ENCODE data around the gene NCF1.
"Not testable (repeated sequence)": the region's sequence is repeated elsewhere in the genome, so short reads cannot be mapped to it uniquely, and the experiment has no call there.

DNA sequence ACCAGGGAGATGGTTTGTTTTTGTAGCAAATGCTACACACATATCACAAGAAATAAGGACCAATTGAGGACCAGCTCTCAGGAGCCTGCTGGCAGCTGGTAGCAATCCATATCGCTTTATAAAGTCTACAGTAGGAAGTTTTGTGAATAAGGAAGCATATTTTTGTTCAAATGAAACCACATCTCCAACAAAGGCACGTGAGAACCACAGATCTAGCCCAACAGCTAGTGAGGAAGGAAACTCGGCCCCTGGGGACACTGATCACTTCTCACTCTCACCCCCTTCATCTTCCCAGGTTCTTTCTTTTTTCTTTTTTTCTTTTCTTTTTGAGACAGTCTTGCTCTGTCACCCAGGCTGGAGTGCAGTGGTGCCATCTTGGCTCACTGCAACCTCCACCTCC, 42.1 kb downstream of the NCF1 start:
- TF ChIP-seq SUZ12 (IDR thresholded peaks at IDR 0.05; ENCODE audit: extremely low read depth, insufficient read depth, insufficient read length); YY1 (IDR thresholded peaks at IDR 0.05; ENCODE audit: insufficient read depth, insufficient read length); ZNF274 (IDR thresholded peaks at IDR 0.05; ENCODE audit: low read depth, low read length): not testable (repeated sequence)
